GM12891 (cell line): ENCODE measurements around the gene METAP1.
"Not testable (repeated sequence)": the region's sequence is repeated elsewhere in the genome, so short reads cannot be mapped to it uniquely, and the experiment has no call there.

Experiments
- DNase-seq: peaks from one replicate; pipeline ENCODE4 v3.0.0; 2011; ENCODE audit warnings: low spot score; ENCODE audit not compliant: insufficient read length
- FAIRE-seq: peaks from 2 replicates; lab custom pipeline; 2011; peaks lifted over from hg19 to GRCh38; lab: Jason Lieb, UNC
- PAX5 ChIP-seq: IDR thresholded peaks from 2 replicates; pipeline ENCODE4 v1.6.1; 2011; ENCODE audit warnings: low read length, moderate library complexity, mild to moderate bottlenecking; ENCODE audit not compliant: insufficient read depth, severe bottlenecking
- POLR2A ChIP-seq: IDR thresholded peaks from 2 replicates; pipeline ENCODE4 v1.6.1; 2011; ENCODE audit warnings: low read depth, low read length, control low read depth
- POLR2AphosphoS5 ChIP-seq: IDR thresholded peaks from 2 replicates; pipeline ENCODE4 v1.6.1; 2011; ENCODE audit warnings: low read depth, low read length, control low read depth
- POU2F2 ChIP-seq: IDR thresholded peaks from 2 replicates; pipeline ENCODE4 v1.6.1; 2011; ENCODE audit warnings: low read depth, mild to moderate bottlenecking, control low read depth, low read length, moderate library complexity
- SPI1 ChIP-seq: IDR thresholded peaks from 2 replicates; pipeline ENCODE4 v1.6.1; 2011; ENCODE audit warnings: low read depth, low read length, control low read depth
- TAF1 ChIP-seq: IDR thresholded peaks from 2 replicates; pipeline ENCODE4 v1.6.1; 2011; ENCODE audit warnings: low read depth, low read length, control low read depth

METAP1 gene

GRCh38 chr4:98966926-98967325 lies 28.6 kb upstream of the METAP1 start:
- DNase-seq (no peak), FAIRE-seq (no peak)
- no peak for TF ChIP-seq TAF1
- no peak for TF ChIP-seq PAX5
- TF ChIP-seq POLR2A, result no peak
- no peak for TF ChIP-seq SPI1
- TF ChIP-seq POU2F2, result no peak
- TF ChIP-seq POLR2AphosphoS5, result no peak

DNA sequence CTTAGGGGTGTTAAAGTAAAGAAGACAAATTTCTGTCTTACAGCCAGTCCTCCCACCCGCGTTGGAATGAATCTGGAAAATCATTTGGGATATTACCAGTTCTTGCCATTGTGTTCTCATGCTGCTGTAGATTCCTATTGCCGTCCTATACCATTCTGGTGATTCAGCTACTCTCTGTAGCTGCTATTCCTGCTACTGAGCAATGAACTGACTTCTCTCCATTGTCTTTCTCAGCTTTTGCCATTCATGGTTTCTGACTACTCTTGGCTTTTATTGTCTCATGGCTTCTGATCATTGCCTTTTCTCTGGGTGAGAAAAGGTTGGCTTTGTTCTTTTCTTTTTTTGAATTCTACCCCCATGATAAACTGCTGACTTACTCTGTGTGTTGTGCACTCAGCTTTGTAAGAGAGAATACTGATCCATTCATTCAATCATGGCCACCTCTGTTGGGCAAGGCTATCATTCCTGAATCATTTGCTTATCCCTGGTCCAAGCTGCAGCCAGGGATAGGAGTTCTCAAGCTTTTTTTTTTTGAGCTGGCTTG lies 27.7 kb upstream of the METAP1 start:
- no peak for FAIRE-seq
- TF ChIP-seq POLR2AphosphoS5 (no peak), PAX5 (no peak), SPI1 (no peak), POLR2A (no peak), TAF1 (no peak), POU2F2 (no peak)
- DNase-seq, result no peak

- FAIRE-seq (no peak), DNase-seq (no peak)
- TF ChIP-seq TAF1 (no peak), SPI1 (no peak), PAX5 (no peak), POLR2AphosphoS5 (no peak), POLR2A (no peak), POU2F2 (no peak)
These were observed 25.4 kb upstream of the METAP1 start for GRCh38 chr4:98969878-98970785.

- no peak for FAIRE-seq
- TF ChIP-seq TAF1 (no peak), SPI1 (no peak), POU2F2 (no peak), PAX5 (no peak), POLR2A (no peak), POLR2AphosphoS5 (no peak)
- DNase-seq, result no peak
These were observed 18.8 kb upstream of the METAP1 start for GRCh38 chr4:98976716-98977115.

DNA sequence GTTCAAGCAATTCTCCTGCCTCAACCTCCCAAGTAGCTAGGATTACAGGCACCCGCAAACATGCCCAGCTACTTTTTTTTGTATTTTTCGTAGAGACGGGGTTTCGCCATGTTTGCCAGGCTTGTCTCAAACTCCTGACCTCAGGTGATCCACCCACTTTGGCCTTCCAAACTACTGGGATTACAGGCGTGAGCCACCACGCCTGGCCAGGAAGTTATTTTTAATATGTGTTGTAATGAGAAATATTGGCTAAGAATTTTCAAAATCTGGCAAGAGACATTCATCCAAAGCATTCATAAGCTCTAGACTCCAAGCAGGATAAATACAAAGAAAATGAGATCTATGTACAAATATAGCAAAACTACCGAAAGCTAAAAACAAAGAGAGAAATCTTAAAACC lies 18.0 kb upstream of the METAP1 start:
- DNase-seq, result no peak
- no peak for FAIRE-seq
- no peak for TF ChIP-seq TAF1
- TF ChIP-seq POU2F2, result no peak
- TF ChIP-seq SPI1, result no peak
- TF ChIP-seq POLR2AphosphoS5, result no peak
- TF ChIP-seq POLR2A, result no peak
- TF ChIP-seq PAX5, result no peak

GRCh38 chr4:98987720-98988119 lies 7.8 kb upstream of the METAP1 start:
- FAIRE-seq (no peak), DNase-seq (no peak)
- TF ChIP-seq POLR2A (no peak), PAX5 (no peak), POLR2AphosphoS5 (no peak), SPI1 (no peak), TAF1 (no peak), POU2F2 (no peak)

- not testable (repeated sequence) for DNase-seq, FAIRE-seq
These were observed 2.7 kb upstream of the METAP1 start for GRCh38 chr4:98992835-98993234.

DNA sequence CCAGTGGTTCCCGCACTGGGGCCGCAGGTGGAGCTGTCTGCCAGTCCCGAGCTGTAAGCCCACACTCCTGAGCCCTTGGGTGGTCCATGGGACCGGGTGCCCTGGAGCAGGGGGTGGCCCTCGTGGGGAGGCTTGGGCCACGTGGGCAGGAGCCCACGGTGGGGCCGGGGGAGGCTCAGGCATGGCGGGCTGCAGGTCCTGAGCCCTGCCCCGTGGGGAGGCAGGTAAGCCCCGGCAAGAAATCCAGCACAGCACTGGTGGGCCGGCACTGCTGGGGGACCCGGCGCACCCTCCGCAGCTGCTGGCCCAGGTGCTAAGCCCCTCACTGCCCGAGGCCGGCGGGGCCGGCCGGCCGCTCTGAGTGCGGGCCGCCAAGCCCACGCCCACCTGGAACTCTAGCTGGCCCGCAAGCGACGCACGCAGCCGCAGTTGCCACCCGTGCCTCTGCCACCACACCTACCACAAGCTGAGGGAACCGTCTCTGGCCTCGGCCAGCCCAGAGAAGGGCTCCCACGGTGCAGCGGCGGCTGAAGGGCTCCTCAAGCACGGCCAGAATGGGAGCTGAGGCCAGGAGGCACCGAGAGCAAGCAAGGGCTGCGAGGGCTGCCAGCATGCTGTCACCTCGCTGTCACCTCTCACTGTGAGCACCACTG lies 2.0 kb upstream of the METAP1 start:
- no peak for DNase-seq
- TF ChIP-seq TAF1 (no peak), POLR2AphosphoS5 (no peak), SPI1 (no peak), PAX5 (no peak), POLR2A (no peak), POU2F2 (no peak)
- no peak for FAIRE-seq

GRCh38 chr4:98994474-98995182 lies 893 bp upstream of the METAP1 start:
- TF ChIP-seq POU2F2 (no peak), POLR2A (no peak), SPI1 (no peak), TAF1 (no peak), POLR2AphosphoS5 (no peak), PAX5 (no peak)
- FAIRE-seq, result no peak
- DNase-seq, result no peak
